IPS-20b (cell line): Measurements from ENCODE around the gene MRGPRG.

ENCODE experiments used
- H3K27ac ChIP-seq: one replicate; pipeline ENCODE4 v1.5.1; 2013; ENCODE audit warnings: low read length
- H3K27me3 ChIP-seq: 2 replicates; pipeline ENCODE4 v1.6.1; 2013; ENCODE audit warnings: mild to moderate bottlenecking, low read length, inconsistent platforms; ENCODE audit not compliant: insufficient read depth
- H3K36me3 ChIP-seq: 2 replicates; pipeline ENCODE4 v1.6.1; 2013; ENCODE audit warnings: low read depth, mild to moderate bottlenecking, inconsistent platforms, low read length, moderate library complexity; ENCODE audit not compliant: insufficient read depth
- H3K4me1 ChIP-seq: 2 replicates; pipeline ENCODE4 v1.6.1; 2013; ENCODE audit warnings: mild to moderate bottlenecking, control low read depth, inconsistent platforms, low read length, moderate library complexity; ENCODE audit not compliant: insufficient read depth
- H3K4me3 ChIP-seq: 2 replicates; pipeline ENCODE4 v1.5.1; 2013; ENCODE audit warnings: mild to moderate bottlenecking, low read length, inconsistent platforms
- H3K9ac ChIP-seq: 2 replicates; pipeline ENCODE4 v1.6.1; 2013; ENCODE audit warnings: low read depth, mild to moderate bottlenecking, inconsistent platforms, low read length, moderate library complexity
- H3K9me3 ChIP-seq: 2 replicates; pipeline ENCODE4 v1.6.1; 2013; ENCODE audit warnings: mild to moderate bottlenecking, low read depth, low read length, inconsistent platforms; ENCODE audit not compliant: insufficient read depth

The MRGPRG gene

DNA sequence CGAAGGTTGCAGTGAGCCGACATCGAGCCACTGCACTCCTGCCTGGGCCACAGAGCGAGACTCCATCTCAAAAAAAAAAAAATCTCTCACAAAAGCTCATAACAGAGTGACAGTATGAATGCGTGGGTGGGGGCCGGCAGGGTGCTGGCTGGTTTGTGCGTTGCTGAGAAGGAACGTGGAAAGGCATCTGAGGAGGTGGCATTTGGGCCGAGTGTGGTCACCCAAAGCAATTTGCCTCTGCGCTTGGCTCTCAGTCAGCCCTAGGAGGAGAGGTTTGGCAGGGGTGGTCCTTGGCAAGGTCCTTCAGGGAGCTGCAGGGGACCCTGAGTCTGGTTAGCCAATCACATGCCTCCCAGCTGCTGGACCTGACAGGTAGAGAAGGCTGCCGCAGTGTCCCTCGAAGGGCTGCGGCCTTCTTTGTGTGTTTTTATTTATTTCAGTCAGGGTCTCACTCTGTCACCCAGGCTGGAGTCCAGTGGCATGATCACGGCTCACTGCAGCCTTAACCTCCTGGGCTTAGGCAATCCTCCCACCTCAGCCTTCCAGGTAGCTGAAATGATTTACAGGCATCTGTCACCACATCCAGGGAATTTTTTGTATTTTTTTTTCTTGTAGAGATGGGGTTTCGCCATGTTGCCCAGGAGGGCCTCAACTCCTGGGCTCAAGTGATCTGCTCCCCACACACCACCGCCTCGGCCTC is 30.0 kb downstream of the MRGPRG start:
- peaks cover 15% of the 10 kb centered on the region; the same call in 1 of the 2 replicates for H3K4me1 ChIP-seq
- no peaks in the 10 kb centered on the region for H3K36me3 ChIP-seq
- H3K9me3 ChIP-seq = no peaks in the 10 kb centered on the region
- peak overlapping the region; percentile 21; the same call in 1 of the 2 replicates for H3K4me3 ChIP-seq
- H3K27ac ChIP-seq = no peak overlapping the region
- H3K9ac ChIP-seq = peak overlapping the region; percentile 3; the same call in 1 of the 2 replicates
- H3K27me3 ChIP-seq = no peaks in the 10 kb centered on the region; the same call in 1 of the 2 replicates

DNA sequence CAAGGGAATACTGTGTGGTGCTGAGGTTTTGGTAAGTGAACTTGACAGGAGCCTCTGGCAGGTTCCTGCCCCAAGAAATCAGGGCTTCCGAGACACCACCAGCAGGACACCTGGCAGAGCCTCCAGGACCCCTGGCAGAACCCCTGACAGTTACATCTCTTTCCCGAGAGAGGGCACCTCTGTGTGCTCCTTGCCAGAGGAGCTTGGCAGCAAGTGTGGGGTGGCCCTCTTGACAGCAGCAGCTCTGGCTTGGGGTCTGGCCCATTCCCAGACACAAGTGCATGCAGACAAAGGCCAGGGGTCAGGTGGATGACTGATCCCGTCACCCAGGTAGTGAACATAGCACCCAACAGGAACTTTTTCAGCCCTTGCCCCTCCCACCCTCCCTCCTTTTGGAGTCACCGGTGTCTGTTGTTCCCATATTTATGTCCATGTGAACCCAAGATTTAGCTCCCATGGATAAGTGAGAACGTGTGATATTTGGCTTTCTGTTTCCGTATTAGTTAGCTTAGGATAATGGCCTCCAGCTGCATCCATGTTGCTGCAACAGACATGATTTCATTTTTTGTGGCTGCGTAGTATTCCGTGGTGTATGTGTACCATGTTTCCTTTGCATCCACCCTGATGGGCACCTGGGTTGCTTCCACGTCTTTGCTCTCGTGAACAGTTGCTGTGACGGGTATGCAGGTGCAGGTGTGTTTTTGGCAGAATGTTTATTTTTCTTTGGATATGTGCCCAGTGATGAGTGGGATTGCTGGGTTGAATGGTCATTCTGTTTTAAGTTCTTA is 32.3 kb downstream of the MRGPRG start:
- H3K36me3 ChIP-seq = no peaks in the 10 kb centered on the region
- no peaks in the 10 kb centered on the region; the same call in 1 of the 2 replicates for H3K27me3 ChIP-seq
- no peak overlapping the region for H3K9ac ChIP-seq
- no peak overlapping the region for H3K27ac ChIP-seq
- no peaks in the 10 kb centered on the region for H3K9me3 ChIP-seq
- H3K4me1 ChIP-seq = peaks cover 15% of the 10 kb centered on the region; the same call in 1 of the 2 replicates
- H3K4me3 ChIP-seq = no peak overlapping the region

DNA sequence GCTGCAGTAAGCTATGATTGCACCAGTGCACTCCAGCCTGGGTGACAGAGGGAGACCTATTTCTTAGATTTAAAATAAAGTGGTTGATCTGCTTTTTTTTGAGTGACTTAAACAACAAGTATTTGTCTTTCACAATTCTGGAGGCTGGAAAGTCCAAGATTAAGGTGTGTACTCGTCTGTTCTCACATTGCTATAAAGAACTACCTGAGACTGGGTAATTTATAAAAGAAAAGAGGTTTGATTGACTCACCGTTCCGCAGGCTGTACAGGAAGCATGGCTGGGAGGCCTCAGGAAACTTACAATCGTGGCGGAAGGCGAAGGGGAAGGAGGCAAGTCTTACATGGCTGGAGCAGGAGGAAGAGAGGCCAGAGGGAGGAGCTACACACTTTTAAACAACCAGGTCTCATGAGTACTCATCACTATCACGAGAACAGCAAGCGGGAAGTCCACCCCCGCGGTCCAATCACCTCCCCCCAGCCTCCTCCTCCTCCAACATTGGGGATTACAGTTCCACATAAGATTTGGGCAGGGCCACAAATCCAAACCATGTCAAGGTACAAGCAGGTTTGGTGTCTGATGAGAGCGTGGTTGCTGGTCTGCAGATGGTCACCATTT is 33.8 kb downstream of the MRGPRG start:
- Histone ChIP-seq H3K36me3 (no peaks in the 10 kb centered on the region), H3K4me3 (no peak overlapping the region), H3K27me3 (no peaks in the 10 kb centered on the region), H3K9ac (no peak overlapping the region), H3K9me3 (no peaks in the 10 kb centered on the region), H3K4me1 (peaks cover 11% of the 10 kb centered on the region; the same call in 1 of the 2 replicates), H3K27ac (no peak overlapping the region)

DNA sequence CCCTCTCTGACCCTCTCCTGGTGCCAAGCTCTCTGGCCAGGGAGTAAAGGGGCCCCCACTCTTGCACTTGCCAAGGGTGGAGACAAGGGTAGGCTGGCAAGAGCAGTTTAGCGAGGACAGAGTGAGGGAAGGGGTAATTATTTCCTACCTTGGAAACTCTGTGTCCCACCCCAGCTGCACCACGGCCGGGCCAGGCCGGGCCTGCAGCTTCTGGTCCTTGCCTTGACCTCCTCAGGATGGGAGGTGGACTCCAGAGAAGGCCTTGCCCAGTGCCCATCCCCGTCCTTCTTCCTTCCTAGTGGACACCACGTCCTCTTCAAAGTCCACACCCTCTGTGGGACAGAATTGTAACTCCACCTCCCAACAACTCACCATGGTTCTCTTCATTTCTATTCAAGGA is 35.1 kb downstream of the MRGPRG start:
- Histone ChIP-seq H3K27ac (no peak overlapping the region), H3K9ac (no peak overlapping the region), H3K4me3 (no peak overlapping the region), H3K9me3 (no peaks in the 10 kb centered on the region), H3K4me1 (peaks cover 3% of the 10 kb centered on the region; the same call in 1 of the 2 replicates), H3K36me3 (no peaks in the 10 kb centered on the region), H3K27me3 (no peaks in the 10 kb centered on the region)

DNA sequence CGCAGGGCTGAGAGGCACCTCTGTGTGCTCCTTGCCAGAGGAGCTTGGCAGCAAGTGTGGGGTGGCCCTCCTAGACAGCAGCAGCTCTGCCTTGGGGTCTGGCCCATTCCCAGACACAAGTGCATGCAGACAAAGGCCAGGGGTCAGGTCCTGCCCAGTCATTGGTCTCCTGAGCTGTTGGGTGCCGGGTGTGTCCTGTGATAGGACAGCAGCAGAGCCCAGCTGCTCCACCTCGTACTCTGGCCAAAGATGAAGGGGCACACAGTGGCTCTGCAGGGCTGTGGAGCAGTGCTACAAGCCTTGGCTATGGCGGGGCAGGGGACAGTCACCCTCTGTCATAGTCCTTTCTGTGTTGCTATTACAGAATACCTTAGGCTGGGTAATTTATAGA is 36.2 kb downstream of the MRGPRG start:
- Histone ChIP-seq H3K27me3 (no peaks in the 10 kb centered on the region), H3K4me1 (no peaks in the 10 kb centered on the region), H3K9me3 (no peaks in the 10 kb centered on the region), H3K4me3 (no peak overlapping the region), H3K9ac (no peak overlapping the region), H3K36me3 (no peaks in the 10 kb centered on the region), H3K27ac (no peak overlapping the region)

DNA sequence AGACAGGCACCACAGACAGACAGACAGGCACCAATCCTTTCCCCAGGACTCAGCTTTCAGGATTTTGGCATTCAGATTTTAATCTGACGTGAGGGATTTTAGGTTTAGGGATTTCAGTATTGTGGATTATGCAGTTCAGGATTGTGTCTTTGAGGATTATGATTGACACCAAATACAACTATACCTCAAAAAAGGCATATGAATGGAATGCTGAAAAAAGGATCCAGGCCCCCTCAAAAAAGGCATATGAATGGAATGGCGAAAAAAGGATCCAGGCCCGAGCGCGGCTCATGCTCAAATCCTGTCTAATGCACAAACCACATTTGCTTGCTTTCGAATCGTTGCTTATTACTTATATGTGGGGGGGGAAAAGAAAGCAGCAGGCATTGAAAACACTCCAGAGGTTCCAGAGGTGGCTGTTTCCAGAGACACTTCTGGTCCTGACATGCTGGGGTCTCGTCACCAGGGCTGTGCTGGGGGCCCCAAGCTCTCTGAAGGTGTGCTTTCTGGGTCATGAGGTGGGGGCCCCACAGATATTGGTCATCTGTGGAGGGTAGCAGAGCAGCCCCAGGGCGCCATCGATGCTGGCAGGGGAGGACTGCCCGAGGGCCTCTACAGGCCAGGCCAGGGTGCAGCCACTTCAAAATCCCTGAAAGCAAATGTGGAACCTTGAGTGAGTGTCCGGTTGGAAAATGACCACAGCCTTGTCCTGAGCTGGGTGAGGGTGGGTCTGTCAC is 36.7 kb downstream of the MRGPRG start:
- Histone ChIP-seq H3K36me3 (no peaks in the 10 kb centered on the region), H3K9me3 (0 out of 2 replicates have a peak, but pooled peaks cover 1% of the 10 kb centered on the region), H3K4me1 (no peaks in the 10 kb centered on the region), H3K4me3 (no peak overlapping the region), H3K27me3 (no peaks in the 10 kb centered on the region), H3K9ac (no peak overlapping the region), H3K27ac (no peak overlapping the region)

DNA sequence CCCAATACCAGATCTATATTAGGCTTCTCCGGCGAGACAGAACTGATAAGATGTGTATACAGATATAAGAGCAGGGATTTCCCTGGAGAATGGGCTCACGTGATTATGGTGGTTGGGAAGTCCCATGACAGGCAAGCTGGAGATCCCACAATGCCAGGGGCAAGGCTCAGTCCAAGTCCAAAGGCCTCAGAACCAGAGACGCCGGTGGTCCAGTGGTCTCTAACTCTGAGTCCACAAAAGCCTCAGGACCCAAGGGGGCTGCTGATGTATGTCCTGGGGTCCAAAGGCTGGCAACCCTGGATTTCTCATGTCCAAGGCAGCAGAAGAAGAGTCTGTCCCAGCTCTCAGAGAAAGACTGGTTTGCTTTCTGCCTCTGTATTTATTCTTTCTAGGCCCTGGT is 37.7 kb downstream of the MRGPRG start:
- Histone ChIP-seq H3K27ac (no peak overlapping the region), H3K9ac (no peak overlapping the region), H3K4me1 (no peaks in the 10 kb centered on the region), H3K9me3 (peaks cover 10% of the 10 kb centered on the region; the same call in 1 of the 2 replicates), H3K4me3 (no peak overlapping the region), H3K27me3 (no peaks in the 10 kb centered on the region), H3K36me3 (no peaks in the 10 kb centered on the region)

DNA sequence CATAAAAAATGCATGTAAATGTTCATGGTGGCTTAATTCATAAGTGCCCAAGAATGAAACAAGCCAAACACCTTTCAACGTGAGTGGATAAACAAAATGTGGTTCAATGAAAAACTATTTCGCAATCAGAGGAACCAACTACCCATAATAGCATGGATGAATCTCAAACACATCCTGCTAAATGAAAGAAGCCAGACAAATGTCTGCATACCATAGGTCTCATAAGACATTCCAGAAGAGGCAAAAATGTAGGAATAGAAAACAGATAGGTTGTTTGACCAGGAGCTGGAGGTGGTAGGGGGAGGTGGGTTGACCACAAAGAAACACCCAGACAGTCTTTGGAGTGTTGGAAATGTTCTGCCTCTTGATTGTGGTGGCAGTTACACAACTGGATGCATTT is 40.3 kb downstream of the MRGPRG start:
- no peaks in the 10 kb centered on the region for H3K4me1 ChIP-seq
- no peaks in the 10 kb centered on the region for H3K36me3 ChIP-seq
- no peak overlapping the region for H3K9ac ChIP-seq
- H3K4me3 ChIP-seq = no peak overlapping the region
- no peaks in the 10 kb centered on the region for H3K27me3 ChIP-seq
- H3K27ac ChIP-seq = no peak overlapping the region
- H3K9me3 ChIP-seq = peaks cover 10% of the 10 kb centered on the region; the same call in 1 of the 2 replicates

DNA sequence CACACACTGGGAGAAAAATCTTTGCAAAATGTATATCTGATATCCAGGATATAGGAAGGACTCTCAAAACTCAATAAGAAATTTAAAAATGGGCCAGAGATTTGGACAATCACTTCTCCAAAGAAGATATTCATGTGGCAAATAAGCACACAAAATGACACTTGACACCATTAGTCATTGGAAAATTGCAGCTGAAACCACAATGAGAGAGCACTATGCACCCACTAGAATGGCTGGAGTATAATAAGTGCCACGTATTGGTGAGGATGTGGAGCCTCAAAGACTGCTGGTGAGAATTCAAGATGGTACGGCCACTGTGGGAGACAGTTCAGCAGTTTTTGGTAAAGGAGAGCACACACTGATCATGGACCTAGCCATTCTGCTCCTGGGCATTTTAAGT is 40.7 kb downstream of the MRGPRG start:
- no peaks in the 10 kb centered on the region for H3K36me3 ChIP-seq
- H3K9me3 ChIP-seq = peaks cover 10% of the 10 kb centered on the region; the same call in 1 of the 2 replicates
- H3K27me3 ChIP-seq = no peaks in the 10 kb centered on the region
- no peaks in the 10 kb centered on the region for H3K4me1 ChIP-seq
- no peak overlapping the region for H3K9ac ChIP-seq
- H3K4me3 ChIP-seq = no peak overlapping the region
- H3K27ac ChIP-seq = no peak overlapping the region

DNA sequence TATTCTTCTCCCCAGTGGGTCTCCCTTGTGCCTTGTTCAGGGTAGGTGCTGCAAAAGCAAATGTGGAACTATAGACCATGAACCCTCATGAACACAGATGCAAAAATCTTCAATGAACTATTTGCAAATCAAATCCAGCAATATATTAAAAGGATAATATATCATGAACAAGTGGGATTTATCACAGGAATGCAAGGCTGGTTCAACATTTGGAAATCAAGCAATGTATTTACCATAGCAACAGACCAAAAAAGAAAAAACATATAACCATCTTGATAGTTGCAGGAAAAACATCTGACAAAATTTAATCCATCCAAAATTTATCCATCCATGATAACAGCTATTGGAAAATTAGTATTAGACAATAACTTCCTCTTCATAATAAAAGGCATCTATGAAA is 42.1 kb downstream of the MRGPRG start:
- peaks cover 9% of the 10 kb centered on the region for H3K27me3 ChIP-seq
- H3K4me3 ChIP-seq = no peak overlapping the region
- H3K36me3 ChIP-seq = no peaks in the 10 kb centered on the region
- H3K4me1 ChIP-seq = no peaks in the 10 kb centered on the region
- peaks cover 10% of the 10 kb centered on the region; the same call in 1 of the 2 replicates for H3K9me3 ChIP-seq
- no peak overlapping the region for H3K9ac ChIP-seq
- no peak overlapping the region for H3K27ac ChIP-seq

DNA sequence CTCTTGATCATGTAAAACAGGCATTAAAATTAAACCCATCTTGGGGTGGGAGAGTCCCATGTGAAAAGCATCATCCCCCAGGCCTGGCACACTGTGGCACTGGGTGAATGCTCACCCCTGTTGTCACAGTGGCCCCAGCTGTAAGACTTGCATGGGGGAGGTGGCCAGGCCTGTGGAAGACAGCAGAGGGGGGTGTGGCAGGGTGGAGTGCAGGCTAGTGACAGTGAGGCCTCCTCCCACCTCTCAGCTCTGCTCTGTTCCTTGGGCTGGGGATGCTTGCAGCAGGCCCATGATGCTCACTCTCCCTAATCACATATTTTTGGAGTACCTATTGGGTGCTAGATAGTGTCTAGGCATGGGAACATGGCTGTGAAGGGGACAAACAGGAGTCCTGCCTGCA is 43.4 kb downstream of the MRGPRG start:
- H3K36me3 ChIP-seq = no peaks in the 10 kb centered on the region
- H3K4me3 ChIP-seq = no peak overlapping the region
- H3K27ac ChIP-seq = no peak overlapping the region
- H3K4me1 ChIP-seq = no peaks in the 10 kb centered on the region
- peaks cover 22% of the 10 kb centered on the region for H3K27me3 ChIP-seq
- peaks cover 10% of the 10 kb centered on the region; the same call in 1 of the 2 replicates for H3K9me3 ChIP-seq
- H3K9ac ChIP-seq = no peak overlapping the region
